ENCODE results near the gene SRGAP2.
"Not testable (repeated sequence)": the region's sequence is repeated elsewhere in the genome, so short reads cannot be mapped to it uniquely, and the experiment has no call there.

Gene SRGAP2

GRCh38 chr1:206203364-206204158 is at the start of gene SRGAP2:
Gene SRGAP2, plus strand, starts transcription at chr1:206203541. Its CDS starts 2,430 bp downstream, at chr1:206205971.
- peak; percentile 1 to 7 for DNase-seq (ENCODE audit: low read depth in 1 of 2, low spot score in 1 of 2)

GRCh38 chr1:206167350-206168029 is 35.9 kb upstream of the SRGAP2 start:
- not testable (repeated sequence) for DNase-seq (ENCODE audit: low read depth in 1 of 2, low spot score in 1 of 2)

DNA sequence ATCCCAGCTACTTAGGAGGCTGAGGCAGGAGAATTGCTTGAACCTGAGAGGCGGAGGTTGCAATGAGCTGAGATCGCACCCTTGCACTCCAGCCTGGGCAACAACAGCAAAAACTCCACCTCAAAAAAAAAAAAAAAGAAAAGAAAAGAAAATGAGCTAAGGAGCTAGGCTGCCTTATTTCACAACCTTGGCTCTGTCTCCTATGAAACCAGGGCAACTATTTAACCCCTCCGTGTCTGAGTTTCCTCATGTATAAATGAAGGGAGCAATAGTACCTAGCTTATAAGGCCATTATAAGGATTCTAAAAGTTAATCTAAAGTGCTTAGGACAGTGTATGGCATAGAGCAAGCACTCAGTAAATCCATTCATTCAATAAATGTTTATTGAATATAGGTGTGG is 33.5 kb upstream of the SRGAP2 start:
- DNase-seq (ENCODE audit: low read depth in 1 of 2, low spot score in 1 of 2) = not testable (repeated sequence)

DNA sequence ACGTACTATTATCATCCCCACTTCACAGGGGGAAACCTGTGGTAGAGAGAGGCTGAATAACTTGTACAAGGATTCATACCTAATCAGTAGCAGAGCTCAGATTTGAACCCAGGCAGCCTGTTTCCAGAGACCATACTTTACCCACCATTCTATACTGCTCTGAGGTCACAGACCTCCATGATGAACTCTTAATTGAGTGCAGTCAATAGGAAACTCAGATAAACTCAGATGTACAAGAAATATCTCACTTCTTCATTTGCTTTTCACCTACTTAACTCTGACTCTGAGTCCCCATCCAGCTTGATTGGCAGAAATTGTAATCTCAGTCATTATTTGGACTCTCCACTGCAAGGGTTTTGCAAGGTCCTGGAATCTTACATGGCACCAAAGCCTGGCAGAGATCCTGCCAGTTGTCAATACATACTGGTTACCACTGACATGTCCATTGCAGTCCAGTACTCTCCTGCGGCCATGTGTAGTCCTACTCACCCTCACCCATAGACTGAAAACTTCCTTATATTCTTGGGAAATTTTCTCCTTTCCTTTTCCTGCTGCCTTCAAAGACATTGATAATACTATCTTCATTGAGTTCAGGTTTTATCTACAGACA is 30.1 kb upstream of the SRGAP2 start:
- not testable (repeated sequence) for DNase-seq (ENCODE audit: low read depth in 1 of 2, low spot score in 1 of 2)

- not testable (repeated sequence) for DNase-seq (ENCODE audit: low read depth in 1 of 2, low spot score in 1 of 2)
Observed at GRCh38 chr1:206174182-206174868, 29.0 kb upstream of the SRGAP2 start.

GRCh38 chr1:206175459-206176113 is 27.8 kb upstream of the SRGAP2 start:
- not testable (repeated sequence) for DNase-seq (ENCODE audit: low read depth in 1 of 2, low spot score in 1 of 2)

DNA sequence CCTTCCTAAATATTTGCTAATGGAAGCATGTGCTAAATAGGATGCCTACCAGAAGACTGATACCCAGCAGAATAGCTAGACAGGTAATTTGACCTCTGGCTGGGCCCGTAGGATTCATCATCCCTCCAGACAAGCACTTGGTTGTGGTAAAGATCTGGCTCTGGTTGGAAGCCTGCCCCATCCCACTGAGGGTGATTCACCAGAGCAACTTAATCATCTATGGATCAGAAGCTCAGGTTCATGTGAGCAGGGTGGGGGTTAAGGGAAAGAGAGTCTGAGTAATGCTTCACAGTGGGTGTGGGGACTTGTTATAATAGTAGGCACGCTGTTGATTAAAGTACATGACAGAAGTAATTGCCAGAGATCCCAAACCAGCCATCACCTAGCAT is 27.2 kb upstream of the SRGAP2 start:
- DNase-seq (ENCODE audit: low read depth in 1 of 2, low spot score in 1 of 2) = not testable (repeated sequence)

DNA sequence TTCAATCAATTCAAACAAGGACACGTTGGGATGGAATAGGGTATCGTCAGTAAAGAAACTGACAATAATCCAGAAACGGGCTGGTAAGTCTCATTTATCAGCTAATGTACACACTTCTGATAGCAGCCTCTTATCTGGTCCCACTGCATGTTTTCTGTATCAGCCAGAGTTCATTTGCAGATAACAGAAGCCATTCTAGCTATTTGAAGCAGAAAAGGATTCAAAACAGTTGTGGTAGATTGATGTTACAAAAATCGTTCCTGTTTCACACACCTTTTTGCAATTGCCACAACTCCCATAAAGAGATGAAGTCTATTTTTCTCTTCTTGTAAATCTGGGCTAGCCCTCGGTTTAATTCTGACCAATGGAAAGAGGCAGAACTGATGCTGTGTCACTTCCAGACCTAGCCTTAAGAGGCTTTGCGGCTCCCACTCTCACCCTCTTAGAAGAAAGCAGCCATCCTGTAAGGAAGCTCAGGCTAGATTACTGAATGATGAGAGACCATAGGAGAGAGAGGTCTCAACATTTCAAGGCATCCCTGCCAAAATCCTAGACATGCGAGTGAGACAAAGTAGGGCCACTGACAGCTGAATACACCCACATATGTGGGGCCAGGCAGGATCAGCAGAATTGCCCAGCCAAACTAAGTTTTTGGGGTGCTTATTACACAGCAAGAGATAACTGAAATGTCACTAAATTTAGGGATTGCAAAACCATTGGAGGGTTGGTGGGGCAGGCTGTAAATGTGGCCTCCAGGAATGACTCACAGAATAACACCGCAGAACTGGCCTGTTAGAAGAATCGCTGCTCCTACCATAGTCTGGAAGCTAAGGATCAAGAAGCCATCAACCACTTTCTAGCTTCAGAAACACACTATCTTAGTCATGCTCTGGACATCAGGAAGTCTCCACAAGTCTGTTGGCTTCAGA is 25.0 kb upstream of the SRGAP2 start:
- DNase-seq (ENCODE audit: low read depth in 1 of 2, low spot score in 1 of 2) = not testable (repeated sequence)

GRCh38 chr1:206179666-206180065 is 23.7 kb upstream of the SRGAP2 start:
- not testable (repeated sequence) for DNase-seq (ENCODE audit: low read depth in 1 of 2, low spot score in 1 of 2)

GRCh38 chr1:206182368-206183317 is 20.7 kb upstream of the SRGAP2 start:
- not testable (repeated sequence) for DNase-seq (ENCODE audit: low read depth in 1 of 2, low spot score in 1 of 2)

DNA sequence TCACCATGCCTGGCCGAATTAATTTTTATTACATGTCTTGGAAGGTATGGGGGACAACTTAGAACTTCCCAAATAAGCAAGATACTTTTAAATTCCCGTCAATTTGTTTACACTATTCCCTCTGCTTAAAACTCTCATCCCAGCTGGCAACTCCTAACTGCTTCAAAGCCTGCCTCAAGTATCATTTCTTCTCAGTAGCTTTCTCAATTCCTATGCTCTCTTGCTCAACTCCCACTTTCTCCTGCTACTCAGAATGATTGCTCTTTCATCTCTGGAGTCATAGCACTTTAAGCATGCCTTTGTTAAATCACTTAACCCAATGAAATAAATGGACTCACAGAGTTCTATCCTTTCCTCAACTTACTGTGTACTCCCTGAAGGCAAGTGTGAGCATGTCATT is 19.6 kb upstream of the SRGAP2 start:
- DNase-seq (ENCODE audit: low read depth in 1 of 2, low spot score in 1 of 2) = not testable (repeated sequence)

DNA sequence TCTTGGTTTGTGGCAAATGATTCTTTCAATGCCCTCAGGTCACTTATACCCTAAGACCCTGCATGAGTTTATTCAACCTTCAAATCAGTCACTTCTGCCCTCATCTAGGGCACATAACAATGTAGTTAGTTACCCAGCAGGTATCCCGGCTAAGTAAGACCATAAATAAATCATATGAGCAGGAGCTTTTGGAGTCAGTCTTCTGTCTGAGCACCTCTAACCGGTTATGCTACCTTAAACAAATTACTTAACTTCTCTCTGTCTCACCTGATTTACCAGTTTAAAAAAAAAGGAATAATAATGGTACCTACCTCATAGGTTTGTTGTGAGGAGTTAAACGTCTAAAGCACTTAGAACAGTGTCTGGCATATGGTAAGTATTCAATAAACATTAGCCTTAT is 17.6 kb upstream of the SRGAP2 start:
- DNase-seq (ENCODE audit: low read depth in 1 of 2, low spot score in 1 of 2) = not testable (repeated sequence)

- not testable (repeated sequence) for DNase-seq (ENCODE audit: low read depth in 1 of 2, low spot score in 1 of 2)
Observed at GRCh38 chr1:206186826-206187225, 16.5 kb upstream of the SRGAP2 start.

- not testable (repeated sequence) for DNase-seq (ENCODE audit: low read depth in 1 of 2, low spot score in 1 of 2)
Observed at GRCh38 chr1:206195182-206195581, 8.2 kb upstream of the SRGAP2 start.

DNA sequence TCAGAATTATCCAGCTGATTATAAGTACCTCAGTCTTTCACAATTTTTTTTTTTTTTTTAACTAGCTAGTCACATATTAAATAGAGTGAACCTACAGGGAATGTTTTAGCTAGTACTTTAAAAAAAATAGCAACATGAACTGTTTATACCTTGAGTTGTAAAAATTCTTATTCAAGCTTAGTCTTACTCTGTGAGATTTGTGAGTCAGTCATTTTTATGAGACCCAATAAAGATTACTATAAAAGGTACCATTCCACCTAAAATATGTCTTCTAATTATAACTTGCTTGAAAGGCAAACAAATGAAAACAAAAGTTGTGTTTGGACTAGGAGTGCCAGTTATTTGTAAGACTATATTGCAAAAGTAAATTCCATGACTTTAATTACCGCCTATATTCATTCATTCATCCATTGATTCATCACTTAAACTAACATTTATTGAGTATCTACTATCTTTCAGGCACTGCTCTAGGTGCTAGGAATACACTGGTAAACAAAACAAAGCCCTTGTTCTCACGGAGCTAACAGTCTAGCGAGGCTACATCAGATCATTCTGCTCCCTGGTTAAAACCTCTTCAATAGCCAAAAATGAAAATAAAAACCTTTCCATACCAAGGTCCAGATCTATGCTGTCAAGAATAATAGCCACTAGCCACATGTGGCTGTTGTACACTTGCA is 6.5 kb upstream of the SRGAP2 start:
- not testable (repeated sequence) for DNase-seq (ENCODE audit: low read depth in 1 of 2, low spot score in 1 of 2)

DNA sequence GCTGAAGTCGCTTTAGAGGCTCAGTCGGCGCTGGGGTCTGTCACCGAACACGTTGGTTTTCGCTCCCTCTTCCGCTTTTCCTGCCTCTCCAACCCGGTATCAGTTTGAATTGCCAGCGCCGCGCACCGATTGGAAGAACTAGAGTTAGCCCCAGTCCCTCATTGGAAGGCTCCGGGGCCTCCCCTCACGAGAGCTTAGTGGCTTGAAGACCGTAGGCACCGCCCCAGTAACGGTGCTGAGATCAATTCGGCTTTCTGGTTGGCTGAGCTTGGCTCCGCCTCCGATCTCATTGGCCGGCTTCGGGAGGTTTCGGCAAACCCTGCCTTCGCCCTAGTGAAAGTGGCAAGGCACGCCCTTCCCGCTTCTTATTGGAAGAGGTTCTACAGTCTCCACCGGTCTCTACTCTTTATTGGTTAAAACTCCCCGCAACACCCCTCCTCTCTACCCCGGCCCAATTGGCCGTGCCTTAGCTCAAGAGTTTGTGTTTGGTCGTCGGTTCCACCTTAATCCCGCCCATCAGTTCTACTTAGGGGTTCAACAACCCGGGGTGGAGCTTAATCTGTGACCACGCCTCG is 465 bp upstream of the SRGAP2 start, which contains the start of gene FAM72A:
Gene FAM72A, minus strand, starts transcription at position 51 of the 575 bp plus-strand sequence. CDS start 814 bp downstream, outside the sequence.
- peak; percentile 84 to 92 for DNase-seq (ENCODE audit: low read depth in 1 of 2, low spot score in 1 of 2)

GRCh38 chr1:206204159-206204511 is 794 bp downstream of the SRGAP2 start:
- not testable (repeated sequence) for DNase-seq (ENCODE audit: low read depth in 1 of 2, low spot score in 1 of 2)

- peak in 1 of 2 donors; percentile 0 for DNase-seq (ENCODE audit: low read depth in 1 of 2, low spot score in 1 of 2)
Observed at GRCh38 chr1:206204871-206205270, 1.5 kb downstream of the SRGAP2 start.

Data from stimulated activated CD4-positive, alpha-beta T cell treated with anti-CD3 and anti-CD28 coated beads, Interleukin-15, amount 100 ng/mL, for 1 hour (primary cell).